SK-N-SH treated with all-trans-retinoic acid at 6 μM for 48 hours (cell line): ENCODE measurements around the gene ITGB1.
"Not testable (repeated sequence)": the region's sequence is repeated elsewhere in the genome, so short reads cannot be mapped to it uniquely, and the experiment has no call there.

ENCODE experiments used
- ATAC-seq: fragments of 200-7000 bp; cut with Tn5 transposase; 3 replicates; pipeline ENCODE4 v1.9.1; 2020; ENCODE audit warnings: mild to moderate bottlenecking, moderate library complexity
- BACH2 ChIP-seq: fragments of 250-450 bp; sonication (Bioruptor Pico); IDR thresholded peaks from 2 replicates; pipeline ENCODE4 v1.9.0; 2021; ENCODE audit warnings: mild to moderate bottlenecking, borderline replicate concordance
- CREB5 ChIP-seq: fragments of 250-450 bp; sonication (Bioruptor Pico); IDR thresholded peaks from 2 replicates; pipeline ENCODE4 v1.5.1; 2020; ENCODE audit warnings: low read depth, mild to moderate bottlenecking, moderate library complexity
- CSDC2 ChIP-seq: fragments of 250-450 bp; sonication (Bioruptor Pico); IDR thresholded peaks from 2 replicates; pipeline ENCODE4 v1.5.0; 2020; ENCODE audit warnings: mild to moderate bottlenecking, moderate library complexity
- CSRNP3 ChIP-seq: fragments of 250-450 bp; sonication (Bioruptor Pico); IDR thresholded peaks from 2 replicates; pipeline ENCODE4 v1.5.1; 2021; ENCODE audit warnings: mild to moderate bottlenecking, moderate library complexity
- ESRRG ChIP-seq: fragments of 250-450 bp; sonication (Bioruptor Pico); IDR thresholded peaks from 2 replicates; pipeline ENCODE4 v1.6.1; 2021; ENCODE audit warnings: mild to moderate bottlenecking
- GLIS3 ChIP-seq: fragments of 250-450 bp; sonication (Bioruptor Pico); IDR thresholded peaks from 2 replicates; pipeline ENCODE4 v1.5.0; 2020; ENCODE audit warnings: mild to moderate bottlenecking, moderate library complexity
- ISL1 ChIP-seq: fragments of 250-450 bp; sonication (Bioruptor Pico); IDR thresholded peaks from 2 replicates; pipeline ENCODE4 v2.1.2; 2022; ENCODE audit warnings: mild to moderate bottlenecking, moderate library complexity
- OSR1 ChIP-seq: fragments of 250-450 bp; sonication (Bioruptor Pico); IDR thresholded peaks from 2 replicates; pipeline ENCODE4 v1.8.0; 2022; ENCODE audit warnings: moderate library complexity, mild to moderate bottlenecking, inconsistent platforms
- PATZ1 ChIP-seq: fragments of 250-450 bp; sonication (Bioruptor Pico); IDR thresholded peaks from 2 replicates; pipeline ENCODE4 v1.8.0; 2020; ENCODE audit warnings: mild to moderate bottlenecking, moderate library complexity, borderline replicate concordance
- PPARA ChIP-seq: fragments of 250-450 bp; sonication (Bioruptor Pico); IDR thresholded peaks from 2 replicates; pipeline ENCODE4 v1.5.0; 2020; ENCODE audit warnings: mild to moderate bottlenecking, borderline replicate concordance
- RARB ChIP-seq: fragments of 250-450 bp; sonication (Bioruptor Pico); IDR thresholded peaks from 2 replicates; pipeline ENCODE4 v1.8.0; 2021; ENCODE audit warnings: mild to moderate bottlenecking, moderate library complexity
- SNAI2 ChIP-seq: fragments of 250-450 bp; sonication (Bioruptor Pico); IDR thresholded peaks from 2 replicates; pipeline ENCODE4 v1.5.0; 2020; ENCODE audit warnings: mild to moderate bottlenecking, moderate library complexity
- TCF4 ChIP-seq: fragments of 250-450 bp; sonication (Bioruptor Pico); IDR thresholded peaks from 2 replicates; pipeline ENCODE4 v1.8.0; 2021; ENCODE audit warnings: mild to moderate bottlenecking, moderate library complexity, borderline replicate concordance
- TOX ChIP-seq: fragments of 250-450 bp; sonication (Bioruptor Pico); IDR thresholded peaks from 2 replicates; pipeline ENCODE4 v1.8.0; 2021; ENCODE audit warnings: mild to moderate bottlenecking, moderate library complexity, borderline replicate concordance
- ZC3H10 ChIP-seq: fragments of 250-450 bp; sonication (Bioruptor Pico); IDR thresholded peaks from 2 replicates; pipeline ENCODE4 v1.5.1; 2021; ENCODE audit warnings: mild to moderate bottlenecking, moderate library complexity
- ZFP3 ChIP-seq: fragments of 250-450 bp; sonication (Bioruptor Pico); IDR thresholded peaks from 2 replicates; pipeline ENCODE4 v1.5.0; 2020; ENCODE audit warnings: mild to moderate bottlenecking, moderate library complexity
- ZFP30 ChIP-seq: fragments of 450-650 bp; formaldehyde crosslinking; IDR thresholded peaks from 2 replicates; pipeline ENCODE4 v1.5.0; 2022; ENCODE audit warnings: mild to moderate bottlenecking, moderate library complexity
- ZNF565 ChIP-seq: fragments of 450-650 bp; formaldehyde crosslinking; conservative IDR thresholded peaks from 2 replicates; pipeline ENCODE4 v1.5.0; 2020; ENCODE audit warnings: low read depth, mild to moderate bottlenecking, moderate library complexity
- ZNF70 ChIP-seq: fragments of 450-650 bp; formaldehyde crosslinking; IDR thresholded peaks from 2 replicates; pipeline ENCODE4 v1.5.0; 2020; ENCODE audit warnings: mild to moderate bottlenecking, moderate library complexity
- ZNF8 ChIP-seq: fragments of 450-650 bp; formaldehyde crosslinking; IDR thresholded peaks from 2 replicates; pipeline ENCODE4 v1.5.0; 2020; ENCODE audit warnings: mild to moderate bottlenecking, moderate library complexity
- TF ChIP-seq, protein P1 (sequence below): fragments of 250-450 bp; sonication (Bioruptor Pico); IDR thresholded peaks from 2 replicates; pipeline ENCODE4 v1.5.0; 2020; ENCODE audit warnings: mild to moderate bottlenecking, moderate library complexity

ITGB1 gene

DNA sequence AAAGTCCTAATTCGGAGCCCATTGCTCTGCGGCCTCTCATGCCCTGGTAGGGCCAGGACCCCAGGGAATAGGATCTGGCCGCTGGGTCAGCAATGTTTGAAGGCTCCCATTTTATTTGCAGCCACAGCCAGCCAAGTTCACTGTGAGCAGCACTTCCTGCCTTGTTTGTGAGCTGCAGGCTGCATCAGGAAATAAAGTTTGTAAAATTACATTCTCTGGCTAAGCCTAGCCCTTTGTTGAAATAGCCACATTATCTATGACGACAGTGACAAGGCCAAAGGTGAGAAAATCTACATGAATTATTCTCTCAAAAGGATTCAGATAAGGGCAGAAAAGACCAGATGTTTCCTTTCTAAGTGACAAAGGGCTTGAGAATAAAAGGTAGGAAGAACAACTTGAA is 23.7 kb upstream of the ITGB1 start:
- no peak for ATAC-seq
- TF ChIP-seq RARB (no peak), ZNF565 (CRISPR knock-in tag) (no peak), ISL1 (CRISPR knock-in tag) (no peak), ZNF70 (CRISPR knock-in tag) (no peak), ZC3H10 (no peak), BACH2 (CRISPR knock-in tag) (no peak), SNAI2 (no peak), CREB5 (CRISPR knock-in tag) (no peak), OSR1 (CRISPR knock-in tag) (no peak), PPARA (CRISPR knock-in tag) (no peak), GLIS3 (no peak), ZNF8 (CRISPR knock-in tag) (no peak), TOX (CRISPR knock-in tag) (no peak), ZFP3 (CRISPR knock-in tag) (no peak), TCF4 (CRISPR knock-in tag) (no peak)
- TF ChIP-seq, protein P1, sequence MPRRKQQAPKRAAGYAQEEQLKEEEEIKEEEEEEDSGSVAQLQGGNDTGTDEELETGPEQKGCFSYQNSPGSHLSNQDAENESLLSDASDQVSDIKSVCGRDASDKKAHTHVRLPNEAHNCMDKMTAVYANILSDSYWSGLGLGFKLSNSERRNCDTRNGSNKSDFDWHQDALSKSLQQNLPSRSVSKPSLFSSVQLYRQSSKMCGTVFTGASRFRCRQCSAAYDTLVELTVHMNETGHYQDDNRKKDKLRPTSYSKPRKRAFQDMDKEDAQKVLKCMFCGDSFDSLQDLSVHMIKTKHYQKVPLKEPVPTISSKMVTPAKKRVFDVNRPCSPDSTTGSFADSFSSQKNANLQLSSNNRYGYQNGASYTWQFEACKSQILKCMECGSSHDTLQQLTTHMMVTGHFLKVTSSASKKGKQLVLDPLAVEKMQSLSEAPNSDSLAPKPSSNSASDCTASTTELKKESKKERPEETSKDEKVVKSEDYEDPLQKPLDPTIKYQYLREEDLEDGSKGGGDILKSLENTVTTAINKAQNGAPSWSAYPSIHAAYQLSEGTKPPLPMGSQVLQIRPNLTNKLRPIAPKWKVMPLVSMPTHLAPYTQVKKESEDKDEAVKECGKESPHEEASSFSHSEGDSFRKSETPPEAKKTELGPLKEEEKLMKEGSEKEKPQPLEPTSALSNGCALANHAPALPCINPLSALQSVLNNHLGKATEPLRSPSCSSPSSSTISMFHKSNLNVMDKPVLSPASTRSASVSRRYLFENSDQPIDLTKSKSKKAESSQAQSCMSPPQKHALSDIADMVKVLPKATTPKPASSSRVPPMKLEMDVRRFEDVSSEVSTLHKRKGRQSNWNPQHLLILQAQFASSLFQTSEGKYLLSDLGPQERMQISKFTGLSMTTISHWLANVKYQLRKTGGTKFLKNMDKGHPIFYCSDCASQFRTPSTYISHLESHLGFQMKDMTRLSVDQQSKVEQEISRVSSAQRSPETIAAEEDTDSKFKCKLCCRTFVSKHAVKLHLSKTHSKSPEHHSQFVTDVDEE (CRISPR knock-in tag), result no peak

DNA sequence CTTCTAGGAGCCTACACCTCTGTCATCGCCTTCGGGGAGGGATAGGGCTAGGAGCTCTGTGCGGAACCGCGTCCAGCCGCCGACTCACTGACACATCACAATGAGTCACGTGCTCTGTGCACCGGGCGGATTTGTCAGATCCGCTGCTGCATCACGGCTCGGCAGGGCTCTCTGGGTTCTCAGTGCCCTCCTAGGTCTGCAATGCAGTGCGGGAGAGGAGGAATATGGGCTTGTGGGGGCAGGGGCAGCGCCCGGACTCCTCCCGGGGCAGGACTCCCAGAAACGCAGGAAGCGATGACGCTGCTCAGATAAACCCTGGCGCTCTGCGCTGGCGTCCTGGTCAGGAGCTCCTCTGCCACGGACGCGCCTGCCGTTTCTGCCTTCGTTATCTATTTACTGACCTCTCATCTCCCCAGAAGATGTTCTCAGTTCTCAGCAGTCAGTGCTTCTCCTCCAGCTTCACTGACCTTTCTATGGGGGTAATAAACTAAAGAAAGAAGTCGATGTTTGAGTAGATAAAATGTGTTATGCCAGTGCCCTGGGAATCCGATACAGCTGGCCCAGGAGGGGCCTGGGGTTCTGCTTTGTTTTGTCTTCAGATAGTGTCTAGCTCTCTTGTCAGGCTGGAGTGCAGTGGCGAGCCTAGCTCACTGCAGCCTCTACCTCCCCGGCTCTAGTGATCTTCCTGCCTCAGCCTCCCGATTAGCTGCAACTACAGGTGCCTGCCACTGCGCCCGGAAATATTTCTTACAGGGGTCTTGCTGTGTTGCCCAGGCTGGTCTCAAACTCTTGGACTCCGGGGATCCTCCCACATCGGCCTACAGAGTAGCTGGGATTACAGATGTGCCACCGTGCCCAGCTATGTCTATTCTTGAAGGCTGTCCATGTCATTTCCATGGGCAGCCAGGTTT is 22.8 kb upstream of the ITGB1 start:
- ATAC-seq, result peak; percentile 90
- TF ChIP-seq PATZ1 (CRISPR knock-in tag), result no peak
- TF ChIP-seq ZFP3 (CRISPR knock-in tag), result 0 out of 2 replicates have a peak, but pooled peaks have one; percentile 44
- no peak for TF ChIP-seq ZNF70 (CRISPR knock-in tag)
- no peak for TF ChIP-seq BACH2 (CRISPR knock-in tag)
- peak; percentile 20; the same call in 1 of the 2 replicates for TF ChIP-seq TCF4 (CRISPR knock-in tag)
- TF ChIP-seq, protein P1 (CRISPR knock-in tag), result no peak
- 0 out of 2 replicates have a peak, but pooled peaks have one; percentile 36 for TF ChIP-seq SNAI2
- TF ChIP-seq, all 23 proteins: peak for 3

GRCh38 chr10:32980242-32980557 is 22.2 kb upstream of the ITGB1 start:
- no peak for ATAC-seq
- TF ChIP-seq ESRRG (CRISPR knock-in tag) (no peak), ZNF565 (CRISPR knock-in tag) (no peak), ZFP3 (CRISPR knock-in tag) (no peak), ISL1 (CRISPR knock-in tag) (no peak), CSDC2 (CRISPR knock-in tag) (no peak), CSRNP3 (CRISPR knock-in tag) (no peak), SNAI2 (no peak), TOX (CRISPR knock-in tag) (no peak), ZNF70 (CRISPR knock-in tag) (no peak), ZFP30 (CRISPR knock-in tag) (no peak)
- TF ChIP-seq, protein P1 (CRISPR knock-in tag), result no peak

DNA sequence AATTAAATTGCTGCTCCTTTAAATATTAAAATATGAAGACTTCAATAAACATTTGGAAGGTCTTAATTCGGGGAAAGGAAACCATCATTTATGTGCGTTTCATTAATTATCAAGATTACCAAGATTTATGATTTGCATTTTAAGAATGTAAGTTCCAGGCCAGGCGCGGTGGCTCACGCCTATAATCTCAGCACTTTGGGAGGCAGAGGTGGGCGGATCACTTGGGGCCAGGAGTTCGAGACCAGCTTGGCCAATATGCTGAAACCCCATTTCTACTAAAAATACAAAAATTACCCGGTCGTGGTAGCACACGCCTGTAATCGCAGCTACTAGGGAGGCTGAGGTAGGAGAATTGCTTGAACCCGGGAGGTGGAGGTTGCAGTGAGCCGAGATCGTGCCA is 21.7 kb upstream of the ITGB1 start:
- ATAC-seq, result not testable (repeated sequence)
